Measurements from ENCODE around the gene NRXN3. TPM values are rescaled to one million over a fixed set of nuclear protein-coding genes. Genes with fewer than 3 reads are reported as not detected.

Gene NRXN3
- polyA plus RNA-seq, 4 donors: 6.4 to 7.2 (median 7.0) TPM

- no peak for DNase-seq (ENCODE audit: low read depth in 4 of 4, low spot score in 3 of 4)
Measured at GRCh38 chr14:79534703-79535353, 1364.7 kb downstream of the NRXN3 start.

- no peak for DNase-seq (ENCODE audit: low read depth in 4 of 4, low spot score in 3 of 4)
Measured at GRCh38 chr14:79540394-79540793, 1370.2 kb downstream of the NRXN3 start.

DNA sequence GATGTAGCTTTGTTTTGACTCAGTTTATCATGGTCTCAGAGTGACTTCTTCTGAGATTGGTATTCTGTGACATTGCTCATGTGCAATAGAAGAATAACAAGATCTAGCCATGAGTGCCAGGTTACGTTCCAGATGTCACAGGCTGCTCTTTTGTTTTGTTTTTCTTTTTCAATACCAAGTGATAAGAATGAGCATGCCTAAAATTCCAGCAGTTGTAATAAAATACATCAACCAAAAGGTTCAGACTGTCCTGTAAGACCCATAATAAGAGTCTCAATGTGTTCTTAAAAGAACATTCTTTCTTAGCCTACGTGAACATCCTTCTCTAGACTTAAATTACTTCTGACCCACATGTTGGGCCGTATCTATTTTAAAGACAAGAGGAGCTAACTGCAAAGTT, 1371.9 kb downstream of the NRXN3 start:
- no peak for DNase-seq (ENCODE audit: low read depth in 4 of 4, low spot score in 3 of 4)

DNA sequence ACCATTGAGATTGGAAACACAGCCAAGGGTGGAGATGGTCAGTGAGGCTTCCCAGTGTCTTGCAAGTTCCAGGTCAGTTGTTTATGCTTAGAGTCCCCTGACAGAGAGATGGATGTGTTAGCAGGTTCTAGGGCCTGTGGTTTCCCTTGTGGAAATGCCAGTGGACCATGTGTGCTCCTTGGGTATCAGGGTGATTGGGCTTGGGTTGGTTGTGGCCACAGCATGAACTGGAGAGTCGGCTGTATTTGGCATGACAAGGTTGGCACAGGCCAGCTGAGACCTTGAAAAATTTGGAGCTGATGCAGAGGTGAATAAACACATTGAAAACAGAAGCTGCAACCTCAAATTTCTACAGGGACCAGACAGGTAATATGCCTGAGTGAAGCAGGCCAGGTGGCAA, 1373.2 kb downstream of the NRXN3 start:
- no peak for DNase-seq (ENCODE audit: low read depth in 4 of 4, low spot score in 3 of 4)

GRCh38 chr14:79543967-79544697, 1374.0 kb downstream of the NRXN3 start:
- DNase-seq (ENCODE audit: low read depth in 4 of 4, low spot score in 3 of 4): no peak

DNA sequence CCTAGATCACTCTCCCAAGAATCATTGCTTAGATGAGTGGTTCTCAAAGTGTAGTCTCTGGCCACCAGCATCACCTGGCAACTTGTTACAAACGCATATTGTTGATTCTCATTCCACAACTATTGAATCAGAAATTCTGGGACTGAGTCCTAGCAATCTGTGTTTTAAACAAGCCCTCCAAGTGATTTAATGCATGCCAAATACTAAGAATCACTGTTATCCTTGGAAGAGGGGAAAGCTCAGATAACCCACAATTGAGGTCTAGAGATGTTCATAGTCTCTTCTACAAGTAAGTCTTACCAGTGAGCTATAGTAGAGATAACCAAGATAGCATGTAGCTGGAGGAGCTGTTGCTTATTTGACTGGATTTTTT, 1374.5 kb downstream of the NRXN3 start:
- DNase-seq (ENCODE audit: low read depth in 4 of 4, low spot score in 3 of 4): no peak

GRCh38 chr14:79548836-79549235, 1378.7 kb downstream of the NRXN3 start:
- DNase-seq (ENCODE audit: low read depth in 4 of 4, low spot score in 3 of 4): no peak

- DNase-seq (ENCODE audit: low read depth in 4 of 4, low spot score in 3 of 4): no peak
Measured at GRCh38 chr14:79549515-79549914, 1379.3 kb downstream of the NRXN3 start.

DNA sequence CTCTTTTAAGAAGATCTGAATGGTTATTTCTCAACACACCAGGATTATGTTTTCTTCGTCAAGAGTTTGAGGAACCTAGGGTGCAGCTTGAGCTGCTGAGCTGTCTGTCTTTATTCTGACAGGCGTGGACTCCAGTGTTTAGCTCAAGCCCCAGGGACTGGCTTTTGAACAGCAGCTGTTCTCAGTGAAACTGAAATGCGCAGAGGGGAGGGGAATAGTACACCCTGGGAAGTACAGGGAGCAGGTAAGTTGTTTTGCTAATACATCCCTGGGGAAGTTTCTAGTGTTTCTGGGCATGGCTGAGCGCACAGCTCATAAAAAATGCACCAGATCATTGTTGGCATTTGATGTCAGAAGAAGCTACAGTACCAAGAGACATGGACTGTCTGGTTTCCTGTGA, 1381.3 kb downstream of the NRXN3 start:
- no peak for DNase-seq (ENCODE audit: low read depth in 4 of 4, low spot score in 3 of 4)

DNA sequence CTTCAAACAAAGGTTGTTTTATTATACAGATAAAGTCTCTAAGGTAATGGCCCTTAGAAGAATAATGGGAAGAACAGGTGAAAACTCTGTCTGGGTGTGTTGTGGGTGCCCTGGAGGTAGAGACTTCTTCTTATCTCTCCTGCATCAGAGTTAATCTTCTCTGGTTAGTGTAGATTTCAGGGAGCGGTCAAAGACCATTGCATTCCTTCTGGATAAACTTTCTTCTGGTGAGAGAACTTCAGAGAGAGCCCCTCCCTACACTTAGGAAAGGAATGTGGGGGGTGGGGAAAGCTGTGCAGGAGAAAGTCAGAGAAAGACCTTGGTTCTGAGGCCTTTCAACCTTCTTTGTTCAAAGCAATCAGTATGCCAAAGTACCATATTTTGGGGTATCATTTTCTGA, 1382.6 kb downstream of the NRXN3 start:
- no peak for DNase-seq (ENCODE audit: low read depth in 4 of 4, low spot score in 3 of 4)

DNA sequence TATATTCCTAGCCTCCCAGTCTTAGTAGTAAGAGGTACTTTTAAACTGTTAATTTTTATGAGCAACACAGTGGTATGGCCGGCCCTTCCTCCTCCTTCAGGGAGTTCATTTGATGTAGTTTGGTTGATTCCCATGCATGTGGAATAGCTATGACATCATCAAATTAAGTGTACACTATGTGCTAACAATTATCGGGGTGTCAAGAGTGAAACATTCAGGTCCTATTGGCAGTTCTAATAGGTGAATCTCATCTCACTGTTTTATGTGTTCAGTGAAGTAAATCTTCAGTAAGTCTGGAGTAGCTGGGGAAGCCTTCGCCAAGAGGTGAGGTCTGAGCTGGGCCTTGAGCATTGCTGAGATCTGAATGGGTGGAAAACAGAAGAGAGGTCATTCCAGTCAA, 1384.6 kb downstream of the NRXN3 start:
- DNase-seq (ENCODE audit: low read depth in 4 of 4, low spot score in 3 of 4): no peak

GRCh38 chr14:79555429-79555828, 1385.3 kb downstream of the NRXN3 start:
- DNase-seq (ENCODE audit: low read depth in 4 of 4, low spot score in 3 of 4): no peak

DNA sequence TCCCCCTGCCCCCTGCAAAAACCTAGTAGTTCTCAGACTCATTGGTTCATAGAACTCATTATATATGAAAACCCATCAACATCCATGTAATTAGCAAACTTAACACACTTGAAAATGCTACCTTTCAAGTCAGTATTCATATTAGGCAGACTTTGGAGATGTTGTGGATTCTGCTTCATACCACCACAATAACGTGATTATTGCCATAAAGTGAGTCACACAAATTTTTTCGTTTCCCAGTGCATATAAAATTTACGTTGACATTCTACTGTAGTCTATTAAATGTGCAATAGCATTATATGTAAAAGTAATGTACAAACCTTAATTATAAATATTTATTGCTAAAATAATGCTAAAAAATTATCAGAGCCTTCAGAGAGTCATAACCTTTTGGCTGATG, 1387.1 kb downstream of the NRXN3 start:
- no peak for DNase-seq (ENCODE audit: low read depth in 4 of 4, low spot score in 3 of 4)

DNA sequence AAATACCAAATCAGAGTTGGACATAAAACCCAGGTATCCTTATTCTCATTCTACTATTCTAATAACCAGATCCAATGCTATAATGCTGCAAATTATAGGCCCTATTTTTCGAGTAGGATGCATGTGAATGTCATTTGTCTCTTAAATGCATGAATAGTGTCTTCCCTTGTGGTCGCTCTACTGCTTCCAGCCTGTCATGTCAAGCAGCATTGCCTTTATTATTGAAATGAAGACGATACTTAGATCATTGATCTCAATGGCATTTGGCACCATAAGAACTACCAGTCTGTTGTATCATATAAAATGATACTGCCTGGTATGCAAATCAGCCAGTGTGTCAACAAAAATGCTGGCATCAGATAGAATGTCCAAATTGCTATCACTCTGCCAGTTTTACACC, 1392.0 kb downstream of the NRXN3 start:
- DNase-seq (ENCODE audit: low read depth in 4 of 4, low spot score in 3 of 4): no peak

DNA sequence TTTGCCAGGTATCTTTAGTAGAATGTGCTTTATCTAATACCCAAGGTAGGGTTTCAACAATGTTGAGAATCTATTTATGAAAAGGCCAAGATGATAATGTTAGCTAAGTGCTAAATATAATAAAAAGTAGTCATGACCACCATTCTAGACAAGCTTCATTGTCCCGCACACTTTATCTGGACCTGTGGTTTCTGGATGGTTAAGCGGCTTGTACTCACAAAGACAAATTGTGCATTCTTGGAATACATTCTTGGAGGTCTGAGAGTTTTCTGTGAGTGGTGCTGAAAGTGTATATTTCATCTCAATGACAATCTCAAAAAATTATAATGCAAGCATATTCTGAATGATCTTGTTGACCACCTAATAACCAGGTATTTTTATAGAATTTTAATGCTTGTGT, 1394.2 kb downstream of the NRXN3 start:
- no peak for DNase-seq (ENCODE audit: low read depth in 4 of 4, low spot score in 3 of 4)

- no peak for DNase-seq (ENCODE audit: low read depth in 4 of 4, low spot score in 3 of 4)
Measured at GRCh38 chr14:79567306-79567705, 1397.1 kb downstream of the NRXN3 start.

DNA sequence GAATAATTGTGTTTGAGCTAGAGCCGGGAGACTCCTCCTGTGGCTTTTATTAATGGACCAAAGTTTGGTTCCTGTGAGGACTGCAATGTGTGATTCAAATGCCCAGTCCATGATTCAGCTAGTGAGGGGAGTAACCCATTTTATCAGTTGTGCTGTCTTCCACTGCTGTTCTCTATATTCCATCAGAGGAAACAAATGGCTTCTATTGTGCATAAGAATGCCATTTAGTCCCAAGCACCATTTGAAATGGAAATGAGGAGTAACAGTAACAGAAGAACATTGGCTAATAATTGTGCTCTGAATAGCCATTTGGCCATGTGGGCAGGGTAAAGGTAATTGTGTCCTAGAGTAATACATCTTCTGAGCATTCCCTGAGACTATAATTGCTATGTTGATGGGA, 1398.4 kb downstream of the NRXN3 start:
- DNase-seq (ENCODE audit: low read depth in 4 of 4, low spot score in 3 of 4): no peak

GRCh38 chr14:79569072-79569471, 1398.9 kb downstream of the NRXN3 start:
- DNase-seq (ENCODE audit: low read depth in 4 of 4, low spot score in 3 of 4): no peak

DNA sequence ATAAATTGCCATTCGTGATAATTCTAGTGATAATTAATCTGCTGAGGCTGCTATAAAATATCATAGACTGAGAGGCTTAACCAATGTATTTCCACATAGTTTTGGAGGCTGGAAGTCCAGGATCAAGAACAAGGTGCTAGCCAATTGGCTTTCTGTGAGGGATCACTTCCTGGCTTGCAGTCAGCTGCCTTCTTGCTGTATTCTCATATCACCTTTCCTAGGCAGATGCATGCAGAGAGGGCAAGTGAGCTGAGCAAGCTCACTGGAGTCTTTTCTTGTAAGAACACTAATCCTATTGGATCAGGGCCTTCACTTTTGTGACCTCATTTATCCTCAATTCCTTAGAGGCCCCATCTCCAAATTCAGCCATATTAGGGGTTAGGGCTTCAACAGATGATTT, 1400.5 kb downstream of the NRXN3 start:
- no peak for DNase-seq (ENCODE audit: low read depth in 4 of 4, low spot score in 3 of 4)

- no peak for DNase-seq (ENCODE audit: low read depth in 4 of 4, low spot score in 3 of 4)
Measured at GRCh38 chr14:79571366-79571765, 1401.2 kb downstream of the NRXN3 start.

- DNase-seq (ENCODE audit: low read depth in 4 of 4, low spot score in 3 of 4): no peak
Measured at GRCh38 chr14:79573486-79573885, 1403.3 kb downstream of the NRXN3 start.

DNA sequence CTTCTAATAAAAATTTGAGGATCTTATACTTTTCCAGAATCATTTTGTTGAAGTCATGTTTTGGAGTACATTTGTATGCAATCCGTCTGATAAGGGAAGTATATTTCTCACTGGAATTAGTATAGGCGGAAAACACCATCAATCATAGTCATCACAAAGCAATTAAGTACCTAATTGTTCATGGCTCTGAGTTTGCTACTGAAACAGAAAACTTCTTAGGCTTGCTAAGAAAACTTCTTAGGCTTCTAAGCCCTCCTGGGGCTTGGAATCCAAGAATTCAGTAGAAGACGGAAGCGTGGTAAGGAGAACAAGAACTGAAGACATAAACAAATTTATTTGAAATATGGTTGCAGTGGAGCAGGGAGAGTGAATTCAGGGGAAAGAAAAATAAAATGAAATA, 1404.9 kb downstream of the NRXN3 start:
- no peak for DNase-seq (ENCODE audit: low read depth in 4 of 4, low spot score in 3 of 4)

GRCh38 chr14:79576424-79576823, 1406.3 kb downstream of the NRXN3 start:
- no peak for DNase-seq (ENCODE audit: low read depth in 4 of 4, low spot score in 3 of 4)

Data from left renal pelvis (tissue), 4 donors.